GM20431 (cell line): Measurements from ENCODE around the gene PIAS1.
"Not testable (repeated sequence)": the region's sequence is repeated elsewhere in the genome, so short reads cannot be mapped to it uniquely, and the experiment has no call there.

ENCODE experiments used
- in situ Hi-C: fragments of 300-500 bp; cut with MseI, MboI; formaldehyde crosslinking; loops from one replicate; pipeline ENCODE4 v1.15.0; 2020; ENCODE audit warnings: low sequenced_read_pairs; ENCODE audit not compliant: unreplicated experiment

The PIAS1 gene

GRCh38 chr15:68225442-68225841 lies 171.3 kb downstream of the PIAS1 start:
- in situ Hi-C loops: not testable (repeated sequence)

GRCh38 chr15:68227643-68228142 lies 173.6 kb downstream of the PIAS1 start:
- in situ Hi-C loops: no loop called here

GRCh38 chr15:68228143-68228970 lies 174.2 kb downstream of the PIAS1 start:
- in situ Hi-C loops: no loop called here

- in situ Hi-C loops: no loop called here
Observed at GRCh38 chr15:68228971-68229385, 174.9 kb downstream of the PIAS1 start.

GRCh38 chr15:68229386-68230156 lies 175.5 kb downstream of the PIAS1 start, which contains the start of gene CLN6:
CLN6 (minus strand) TSS chr15:68229728; CDS start chr15:68229584, 144 bp downstream.
- in situ Hi-C loops: no loop called here

GRCh38 chr15:68230157-68231100 lies 176.3 kb downstream of the PIAS1 start:
- in situ Hi-C loops: no loop called here

GRCh38 chr15:68231102-68231818 lies 177.1 kb downstream of the PIAS1 start:
- in situ Hi-C loops: no loop called here

GRCh38 chr15:68232449-68232848 lies 178.3 kb downstream of the PIAS1 start:
- in situ Hi-C loops: no loop called here

GRCh38 chr15:68232937-68233336 lies 178.8 kb downstream of the PIAS1 start:
- in situ Hi-C loops: no loop called here

GRCh38 chr15:68234060-68234459 lies 179.9 kb downstream of the PIAS1 start:
- in situ Hi-C loops: no loop called here

GRCh38 chr15:68234520-68234919 lies 180.4 kb downstream of the PIAS1 start:
- in situ Hi-C loops: not testable (repeated sequence)

- in situ Hi-C loops: no loop called here
Observed at GRCh38 chr15:68235022-68235421, 180.9 kb downstream of the PIAS1 start.

GRCh38 chr15:68239025-68239424 lies 184.9 kb downstream of the PIAS1 start:
- in situ Hi-C loops: no loop called here

GRCh38 chr15:68241088-68241935 lies 187.2 kb downstream of the PIAS1 start:
- in situ Hi-C loops: no loop called here
